SU-DHL-6 (cell line): Measurements from ENCODE around the gene DYNAP.

Experiments
- H2AFZ ChIP-seq: fragments of 200-600 bp; sonication (generic); 2 replicates; pipeline ENCODE4 v1.6.1; 2014; ENCODE audit warnings: low read depth, mild to moderate bottlenecking, moderate library complexity, mixed read lengths, antibody characterized with exemption, low read length; ENCODE audit not compliant: severe bottlenecking
- H3F3A ChIP-seq: fragments of 200-600 bp; shearing (Covaris generic); 2 replicates; pipeline ENCODE4 v1.6.0; 2016; ENCODE audit warnings: antibody characterized with exemption, mild to moderate bottlenecking; ENCODE audit not compliant: insufficient read depth
- H3K27ac ChIP-seq: fragments of 200-600 bp; sonication (generic); 2 replicates; pipeline ENCODE4 v1.5.1; 2016; ENCODE audit warnings: low read depth, mild to moderate bottlenecking, low read length, moderate library complexity, mixed read lengths
- H3K27me3 ChIP-seq: fragments of 200-600 bp; sonication (generic), shearing (Covaris generic); 2 replicates; pipeline ENCODE4 v1.6.0; 2014; ENCODE audit warnings: mild to moderate bottlenecking, low read length
- H3K36me3 ChIP-seq: fragments of 200-600 bp; sonication (generic); 2 replicates; pipeline ENCODE4 v1.6.1; 2014; ENCODE audit warnings: mild to moderate bottlenecking, low read length, mixed read lengths
- H3K4me2 ChIP-seq: fragments of 300-600, 200-600 bp; shearing (Covaris generic), sonication (generic); 2 replicates; pipeline ENCODE4 v1.6.0; 2014; ENCODE audit warnings: low read length, low read depth, mild to moderate bottlenecking; ENCODE audit not compliant: poor library complexity, severe bottlenecking
- H3K4me3 ChIP-seq: fragments of 200-600 bp; sonication (generic); 2 replicates; pipeline ENCODE4 v1.5.1; 2014; ENCODE audit warnings: antibody characterized with exemption, low read length, mild to moderate bottlenecking, mixed read lengths; ENCODE audit not compliant: insufficient read depth, poor library complexity, severe bottlenecking
- H3K79me2 ChIP-seq: fragments of 200-600 bp; sonication (generic); 2 replicates; pipeline ENCODE4 v1.6.1; 2014; ENCODE audit warnings: mild to moderate bottlenecking, low read length, moderate library complexity; ENCODE audit not compliant: insufficient read depth
- H3K9ac ChIP-seq: fragments of 200-600 bp; sonication (generic); 2 replicates; pipeline ENCODE4 v1.7.0; 2014; ENCODE audit warnings: mild to moderate bottlenecking, low read length
- H3K9me2 ChIP-seq: fragments of 200-600 bp; sonication (generic); replicated peaks from 2 replicates; pipeline ENCODE4 v1.6.1; 2014; ENCODE audit warnings: low read length; ENCODE audit not compliant: insufficient read depth
- H3K9me3 ChIP-seq: fragments of 200-600 bp; sonication (generic); 2 replicates; pipeline ENCODE4 v1.6.1; 2014; ENCODE audit warnings: low read length, mixed read lengths; ENCODE audit not compliant: insufficient read depth
- H4K20me1 ChIP-seq: fragments of 200-600 bp; sonication (generic); 2 replicates; pipeline ENCODE4 v1.6.1; 2014; ENCODE audit warnings: low read depth, mild to moderate bottlenecking, antibody characterized with exemption, low read length, moderate library complexity, mixed read lengths
- CTCF ChIP-seq: fragments of 200-600 bp; sonication (generic); IDR thresholded peaks from one replicate; pipeline ENCODE4 v1.5.1; 2017; ENCODE audit warnings: antibody characterized with exemption, mild to moderate bottlenecking, low read length, moderate library complexity; ENCODE audit not compliant: insufficient read depth, poor library complexity, severe bottlenecking
- EZH2phosphoT487 ChIP-seq: fragments of 200-600 bp; sonication (generic), shearing (Covaris generic); conservative IDR thresholded peaks from 2 replicates; pipeline ENCODE4 v1.6.1; 2018; ENCODE audit warnings: mild to moderate bottlenecking, antibody characterized with exemption, low read length, moderate library complexity, mixed read lengths

The DYNAP gene

GRCh38 chr18:54585743-54586142, 5.3 kb upstream of the DYNAP start:
- H3K9ac ChIP-seq: no peak overlapping the region
- H3F3A ChIP-seq: no peaks in the 10 kb centered on the region
- H3K27ac ChIP-seq: no peak overlapping the region
- H3K79me2 ChIP-seq: no peaks in the 10 kb centered on the region
- TF ChIP-seq CTCF (no peak), EZH2phosphoT487 (no peak)
- no peak overlapping the region for H3K4me3 ChIP-seq
- H3K27me3 ChIP-seq: no peaks in the 10 kb centered on the region
- no peak overlapping the region for H3K4me2 ChIP-seq
- H3K36me3 ChIP-seq: no peaks in the 10 kb centered on the region
- no peak overlapping the region for H2AFZ ChIP-seq
- H3K9me2 ChIP-seq: no peaks in the 10 kb centered on the region
- H3K9me3 ChIP-seq: no peaks in the 10 kb centered on the region
- no peaks in the 10 kb centered on the region for H4K20me1 ChIP-seq

- Histone ChIP-seq H3K27ac (no peak overlapping the region), H3K4me2 (no peak overlapping the region), H4K20me1 (no peaks in the 10 kb centered on the region), H3F3A (no peaks in the 10 kb centered on the region), H3K36me3 (no peaks in the 10 kb centered on the region), H3K9me3 (no peaks in the 10 kb centered on the region), H3K9ac (no peak overlapping the region), H3K9me2 (no peaks in the 10 kb centered on the region), H3K4me3 (no peak overlapping the region), H2AFZ (no peak overlapping the region), H3K27me3 (no peaks in the 10 kb centered on the region), H3K79me2 (no peaks in the 10 kb centered on the region)
- no peak for TF ChIP-seq EZH2phosphoT487
- no peak for TF ChIP-seq CTCF
Measured at GRCh38 chr18:54604211-54604610, 13.2 kb downstream of the DYNAP start.

GRCh38 chr18:54606835-54607212, 15.8 kb downstream of the DYNAP start:
- Histone ChIP-seq H4K20me1 (no peaks in the 10 kb centered on the region), H3K4me2 (no peak overlapping the region)

More at GRCh38 chr18:54606835-54607212, 15.8 kb downstream of the DYNAP start:
- Histone ChIP-seq H3K4me3 (no peak overlapping the region), H3K9me2 (no peaks in the 10 kb centered on the region), H3K9ac (no peak overlapping the region), H2AFZ (no peak overlapping the region), H3K27me3 (no peaks in the 10 kb centered on the region), H3K36me3 (no peaks in the 10 kb centered on the region), H3K27ac (no peak overlapping the region), H3F3A (no peaks in the 10 kb centered on the region), H3K9me3 (no peaks in the 10 kb centered on the region), H3K79me2 (no peaks in the 10 kb centered on the region)
- TF ChIP-seq EZH2phosphoT487 (no peak), CTCF (no peak)
